Amniotic stem cell (primary cell): ENCODE measurements around the gene FGF4.

Experiments used
- DNase-seq: peaks from one replicate; lab custom pipeline; 2025; lab: John Stamatoyannopoulos, UW

The FGF4 gene

GRCh38 chr11:69775163-69775755, at the start of gene FGF4:
Gene FGF4 (minus strand): TSS chr11:69775341. CDS start chr11:69775084, 257 bp downstream.
- no peak for DNase-seq

GRCh38 chr11:69823641-69824265, 48.6 kb upstream of the FGF4 start:
- no peak for DNase-seq

GRCh38 chr11:69822676-69823494, 47.7 kb upstream of the FGF4 start:
- no peak for DNase-seq

GRCh38 chr11:69821511-69822040, 46.4 kb upstream of the FGF4 start:
- no peak for DNase-seq

GRCh38 chr11:69820441-69820840, 45.3 kb upstream of the FGF4 start:
- DNase-seq = no peak

GRCh38 chr11:69819541-69820070, 44.5 kb upstream of the FGF4 start:
- no peak for DNase-seq

- no peak for DNase-seq
Observed at GRCh38 chr11:69818603-69819441, 43.7 kb upstream of the FGF4 start, which contains the start of gene FGF3. Gene FGF3 (minus strand): TSS chr11:69819416. CDS start chr11:69818933, 483 bp downstream.

- no peak for DNase-seq
Observed at GRCh38 chr11:69818231-69818602, 43.1 kb upstream of the FGF4 start.

GRCh38 chr11:69817265-69818230, 42.4 kb upstream of the FGF4 start:
- DNase-seq = no peak

- DNase-seq = no peak
Observed at GRCh38 chr11:69816671-69817070, 41.5 kb upstream of the FGF4 start.

- DNase-seq = no peak
Observed at GRCh38 chr11:69815973-69816372, 40.8 kb upstream of the FGF4 start.

- no peak for DNase-seq
Observed at GRCh38 chr11:69814902-69815301, 39.8 kb upstream of the FGF4 start.

GRCh38 chr11:69814411-69814810, 39.3 kb upstream of the FGF4 start:
- DNase-seq = no peak

GRCh38 chr11:69813839-69814238, 38.7 kb upstream of the FGF4 start:
- DNase-seq = no peak

- no peak for DNase-seq
Observed at GRCh38 chr11:69812946-69813345, 37.8 kb upstream of the FGF4 start.

- no peak for DNase-seq
Observed at GRCh38 chr11:69812256-69812655, 37.1 kb upstream of the FGF4 start.

- DNase-seq = no peak
Observed at GRCh38 chr11:69811431-69811830, 36.3 kb upstream of the FGF4 start.

- DNase-seq = no peak
Observed at GRCh38 chr11:69810289-69811118, 35.4 kb upstream of the FGF4 start.

- no peak for DNase-seq
Observed at GRCh38 chr11:69808667-69809086, 33.5 kb upstream of the FGF4 start.
